ENCODE data around the gene ZNF516.

- TF ChIP-seq YY1 (IDR thresholded peaks at IDR 0.05; ENCODE audit: low read depth) (no peak), CREB1 (IDR thresholded peaks at IDR 0.05; ENCODE audit: low read depth) (no peak), REST (IDR thresholded peaks at IDR 0.05; ENCODE audit: low read depth) (no peak), MAX (IDR thresholded peaks at IDR 0.05) (no peak), RAD21 (IDR thresholded peaks at IDR 0.05; ENCODE audit: low read depth) (no peak), NFIC (IDR thresholded peaks at IDR 0.05) (no peak), USF1 (IDR thresholded peaks at IDR 0.05) (no peak), EGR1 (IDR thresholded peaks at IDR 0.05) (no peak), CEBPB (IDR thresholded peaks at IDR 0.05) (no peak), EP300 (IDR thresholded peaks at IDR 0.05; ENCODE audit: borderline replicate concordance) (no peak), TEAD4 (IDR thresholded peaks at IDR 0.05) (no peak), FOXM1 (IDR thresholded peaks at IDR 0.05; ENCODE audit: borderline replicate concordance, low read depth) (no peak), TAF1 (IDR thresholded peaks at IDR 0.05; ENCODE audit: low read depth) (no peak)
These were observed 4.0 kb upstream of the ZNF516 start for GRCh38 chr18:76499021-76499420.
